AG10803 (cell line): ENCODE data around the gene FOXO1.
A peak's percentile ranks its signal among the peaks of the same experiment; 100 is the strongest.

ENCODE experiments used
- DNase-seq: peaks from one replicate; pipeline ENCODE4 v3.0.0; 2010; ENCODE audit warnings: low read depth
- H3K4me3 ChIP-seq: 2 replicates; pipeline ENCODE4 v1.5.1; 2011; ENCODE audit warnings: mild to moderate bottlenecking, low read length, control low read depth
- CTCF ChIP-seq: conservative IDR thresholded peaks from 2 replicates; pipeline ENCODE4 v1.5.1; 2011; ENCODE audit warnings: mild to moderate bottlenecking, low read length, control low read depth, inconsistent platforms

The FOXO1 gene

DNA sequence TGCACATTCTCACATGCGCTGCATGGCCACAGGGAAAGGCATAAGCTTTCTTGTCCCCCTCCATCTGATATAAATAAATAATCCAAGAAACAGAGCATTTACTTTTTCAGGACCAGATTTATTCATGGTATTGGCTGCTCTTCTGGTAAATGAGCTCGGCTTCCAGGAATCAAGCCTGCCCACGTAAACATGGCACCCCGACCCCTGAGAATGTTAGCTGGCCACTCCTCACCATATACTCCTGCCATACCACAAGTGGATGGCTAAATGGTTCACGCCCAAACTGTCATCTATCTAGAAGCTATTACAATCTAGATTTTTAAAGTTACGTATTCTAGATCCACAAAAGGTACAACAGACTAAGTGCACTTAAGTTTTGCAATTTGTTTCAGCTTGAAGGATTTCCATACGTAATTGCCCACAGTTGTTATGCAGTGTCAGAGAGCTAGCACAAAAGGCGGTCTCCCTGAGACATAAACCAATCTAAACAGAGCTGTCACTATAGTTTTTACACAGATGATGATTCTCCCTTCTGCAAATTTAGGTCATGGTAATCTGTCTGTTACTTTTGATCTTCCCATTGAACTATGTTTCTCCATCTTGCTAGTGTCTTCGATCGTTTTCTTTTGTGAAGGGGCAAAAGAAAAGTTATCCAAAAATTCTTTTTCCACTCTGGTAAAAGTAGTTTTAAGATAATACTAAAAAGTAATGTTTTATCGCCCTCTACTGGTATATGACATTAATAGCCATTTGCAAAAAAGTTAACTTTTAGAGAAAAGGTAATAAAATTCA, 16.2 kb upstream of the FOXO1 start:
- peak; percentile 29 for DNase-seq
- peak; percentile 64 for TF ChIP-seq CTCF
- H3K4me3 ChIP-seq = no peak overlapping the region

- no peak for DNase-seq
- no peak for TF ChIP-seq CTCF
- no peak overlapping the region for H3K4me3 ChIP-seq
Observed at GRCh38 chr13:40681341-40682146, 15.1 kb upstream of the FOXO1 start.

GRCh38 chr13:40680659-40681323, 14.3 kb upstream of the FOXO1 start:
- TF ChIP-seq CTCF = no peak
- no peak overlapping the region for H3K4me3 ChIP-seq
- no peak for DNase-seq

DNA sequence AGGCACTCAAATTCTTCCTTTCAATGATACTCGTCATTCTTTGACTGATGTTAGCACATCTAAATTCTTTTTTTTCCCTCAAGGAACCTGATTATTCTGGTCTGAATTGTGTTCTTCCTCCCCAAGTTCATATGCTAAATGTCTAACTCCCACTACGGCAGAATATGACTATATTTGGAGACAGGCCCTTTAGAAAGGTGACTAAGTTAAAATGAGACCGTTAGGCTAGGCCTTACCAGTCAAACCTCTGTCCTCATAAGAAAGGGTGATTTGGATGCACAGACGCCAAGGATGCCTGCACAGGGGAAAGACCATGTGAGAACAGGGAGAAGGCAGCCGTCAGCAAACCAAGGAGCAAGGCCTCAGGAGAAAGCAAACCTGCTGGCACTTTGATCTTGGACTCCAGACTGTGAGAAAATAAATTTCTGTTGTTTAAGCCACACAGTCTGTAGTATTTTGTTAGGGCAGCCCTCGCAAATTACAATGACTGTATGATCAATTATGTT, 13.1 kb upstream of the FOXO1 start:
- no peak for DNase-seq
- no peak for TF ChIP-seq CTCF
- no peak overlapping the region for H3K4me3 ChIP-seq

DNA sequence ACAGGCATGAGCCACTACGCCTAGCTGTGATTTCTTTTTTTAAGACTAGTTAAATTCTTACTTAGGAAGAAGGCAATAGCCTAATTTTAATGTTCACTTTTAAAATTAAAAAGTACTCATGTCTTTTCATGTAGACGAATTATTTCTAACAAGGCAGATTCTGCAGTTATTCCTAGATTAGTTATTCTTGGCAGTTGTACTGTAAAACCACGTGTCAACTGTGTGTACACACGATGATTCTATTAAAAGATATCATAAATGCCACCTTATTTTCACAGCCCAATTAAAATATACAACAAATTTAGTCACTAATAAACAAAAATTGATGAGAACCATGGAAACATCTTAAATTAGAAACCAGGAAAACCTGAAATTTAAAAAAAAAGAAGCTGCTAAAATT, 10.6 kb upstream of the FOXO1 start:
- TF ChIP-seq CTCF = no peak
- no peak overlapping the region for H3K4me3 ChIP-seq
- no peak for DNase-seq

- no peak for DNase-seq
- no peak overlapping the region for H3K4me3 ChIP-seq
- no peak for TF ChIP-seq CTCF
Observed at GRCh38 chr13:40676007-40676406, 9.6 kb upstream of the FOXO1 start.
